ENCODE results near the gene DPEP3. TPM values are rescaled to one million over a fixed set of nuclear protein-coding genes. Genes with fewer than 3 reads are reported as not detected.

DPEP3 gene
- total RNA-seq, 4 donors from 2014 or later: 0.14 TPM; not detected in 3

DNA sequence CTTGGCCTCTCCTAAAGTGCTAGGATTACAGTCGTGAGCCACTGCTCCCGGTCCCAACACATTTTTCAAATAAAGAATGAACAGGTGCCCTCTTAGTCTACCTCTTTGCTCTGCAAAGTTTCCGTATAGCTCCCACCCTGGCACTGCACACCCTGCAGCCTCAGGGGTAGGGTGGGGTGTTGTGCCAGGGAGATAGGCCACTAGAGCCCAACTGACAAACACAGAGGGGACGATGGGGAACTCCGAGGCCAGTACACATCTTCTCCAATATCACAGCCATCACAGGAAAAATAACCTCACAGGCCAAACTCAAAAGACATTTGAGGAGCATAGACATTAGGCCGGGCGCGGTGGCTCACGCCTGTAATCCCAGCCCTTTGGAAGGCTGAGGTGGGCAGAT is 9.2 kb downstream of the DPEP3 start:
- no peak overlapping the region for H3K27ac ChIP-seq
- intact Hi-C loops (cut with DNase I; ENCODE audit: low total_unique reads): no loop called here
- no peaks in the 10 kb centered on the region for H3K27me3 ChIP-seq
- H3K9me3 ChIP-seq: no peaks in the 10 kb centered on the region
- TF ChIP-seq, protein P1, sequence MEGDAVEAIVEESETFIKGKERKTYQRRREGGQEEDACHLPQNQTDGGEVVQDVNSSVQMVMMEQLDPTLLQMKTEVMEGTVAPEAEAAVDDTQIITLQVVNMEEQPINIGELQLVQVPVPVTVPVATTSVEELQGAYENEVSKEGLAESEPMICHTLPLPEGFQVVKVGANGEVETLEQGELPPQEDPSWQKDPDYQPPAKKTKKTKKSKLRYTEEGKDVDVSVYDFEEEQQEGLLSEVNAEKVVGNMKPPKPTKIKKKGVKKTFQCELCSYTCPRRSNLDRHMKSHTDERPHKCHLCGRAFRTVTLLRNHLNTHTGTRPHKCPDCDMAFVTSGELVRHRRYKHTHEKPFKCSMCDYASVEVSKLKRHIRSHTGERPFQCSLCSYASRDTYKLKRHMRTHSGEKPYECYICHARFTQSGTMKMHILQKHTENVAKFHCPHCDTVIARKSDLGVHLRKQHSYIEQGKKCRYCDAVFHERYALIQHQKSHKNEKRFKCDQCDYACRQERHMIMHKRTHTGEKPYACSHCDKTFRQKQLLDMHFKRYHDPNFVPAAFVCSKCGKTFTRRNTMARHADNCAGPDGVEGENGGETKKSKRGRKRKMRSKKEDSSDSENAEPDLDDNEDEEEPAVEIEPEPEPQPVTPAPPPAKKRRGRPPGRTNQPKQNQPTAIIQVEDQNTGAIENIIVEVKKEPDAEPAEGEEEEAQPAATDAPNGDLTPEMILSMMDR (IDR thresholded peaks at IDR 0.05): no peak
- no peak for TF ChIP-seq POLR2A (IDR thresholded peaks at IDR 0.05)
- no peak overlapping the region for H3K4me3 ChIP-seq
- peaks cover 2 to 9% of the 10 kb centered on the region in 2 donors for H3K4me1 ChIP-seq
- no peak for DNase-seq
- H3K36me3 ChIP-seq: no peaks in the 10 kb centered on the region

DNA sequence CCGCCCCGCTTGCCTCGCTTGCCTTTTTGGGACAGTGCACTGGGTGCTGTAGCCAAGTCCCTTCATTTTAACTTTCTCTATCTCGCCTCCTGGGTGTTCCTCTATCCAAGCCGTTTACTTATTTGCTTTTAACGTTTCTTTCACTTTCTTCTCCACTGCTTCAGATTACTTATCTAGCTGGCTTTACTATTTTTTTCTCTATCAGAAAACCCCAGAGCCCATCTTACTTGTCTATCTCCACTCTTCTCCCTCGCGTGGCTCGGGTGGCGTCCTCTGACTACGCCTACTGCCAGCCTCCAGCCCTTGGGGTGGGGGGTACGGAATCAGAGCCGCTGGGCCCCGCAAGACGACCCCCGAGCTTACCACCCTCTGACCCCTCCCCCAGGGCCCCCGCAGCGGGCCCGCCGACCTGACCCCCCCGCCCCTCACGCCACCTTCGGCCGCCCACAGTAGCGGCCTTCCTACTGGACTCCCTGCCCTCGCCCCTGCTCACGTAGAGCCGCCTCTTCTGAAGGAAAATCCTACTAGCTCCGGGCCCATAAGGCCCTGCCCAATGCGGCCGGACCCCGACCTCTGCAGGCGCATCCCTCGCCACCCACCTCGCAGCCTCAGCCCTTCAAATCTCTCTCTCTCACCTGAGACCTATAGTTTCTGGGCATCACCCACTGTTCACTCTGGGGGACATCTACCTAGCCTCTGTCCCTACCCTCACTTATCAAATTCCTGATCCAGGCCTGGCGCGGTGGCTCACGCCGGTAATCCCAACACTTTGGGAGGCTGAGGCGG is 10.9 kb downstream of the DPEP3 start:
- peak in 1 of 2 donors; percentile 45 for DNase-seq
- no peaks in the 10 kb centered on the region for H3K36me3 ChIP-seq
- intact Hi-C loops (cut with DNase I; ENCODE audit: low total_unique reads): no loop called here
- TF ChIP-seq, protein P1 (IDR thresholded peaks at IDR 0.05): peak in 1 of 4 experiments; percentile 15
- no peak for TF ChIP-seq POLR2A (IDR thresholded peaks at IDR 0.05)
- peak overlapping the region; percentile 94 to 96 for H3K27ac ChIP-seq
- peaks cover 3 to 11% of the 10 kb centered on the region in 2 donors for H3K4me1 ChIP-seq
- H3K9me3 ChIP-seq: no peaks in the 10 kb centered on the region
- H3K27me3 ChIP-seq: no peaks in the 10 kb centered on the region
- peak overlapping the region; percentile 73 to 92 for H3K4me3 ChIP-seq

DNA sequence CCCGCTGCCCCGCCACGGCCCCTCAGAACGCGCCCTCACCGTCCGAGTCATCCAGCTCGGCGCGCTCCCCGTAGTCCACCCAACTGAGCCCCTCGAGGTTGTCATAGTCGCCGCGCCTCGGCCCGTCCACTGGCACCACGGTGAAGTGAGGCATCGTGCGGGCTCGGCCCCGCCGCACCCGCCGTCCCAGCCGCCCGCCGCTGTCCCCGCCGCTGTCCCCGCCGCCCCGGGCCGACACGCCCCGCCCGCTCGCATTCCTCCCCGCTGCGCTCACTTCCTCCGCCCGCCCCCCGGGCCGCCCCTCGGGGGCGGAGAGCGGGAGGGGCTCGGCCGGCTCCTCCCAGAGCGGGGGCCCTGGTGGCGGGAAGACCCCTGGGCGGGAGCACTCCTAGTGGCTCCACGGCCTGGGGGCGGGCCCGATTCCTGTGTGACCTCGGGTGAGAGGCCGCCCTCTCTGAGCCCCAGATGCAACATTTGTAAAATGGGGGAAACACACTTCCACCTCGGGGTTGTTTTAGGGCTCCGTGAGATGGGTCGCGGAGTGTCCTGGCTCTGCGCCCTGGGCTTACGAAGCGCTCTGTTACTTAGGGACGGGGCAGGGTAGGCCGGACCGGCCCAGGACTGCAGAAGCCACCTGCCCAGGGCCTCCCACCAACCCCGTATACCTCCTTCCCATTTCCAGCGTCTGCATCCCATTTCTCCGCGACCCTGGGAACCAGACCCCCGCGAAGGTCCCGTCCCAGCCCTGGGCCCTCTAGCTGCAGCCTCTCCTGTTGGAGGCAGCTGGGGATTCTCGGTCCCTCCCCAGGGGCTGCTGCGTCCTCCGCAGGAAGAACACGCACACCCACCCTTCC is 11.7 kb downstream of the DPEP3 start, which contains the start of gene SLC12A4:
SLC12A4 (minus strand) TSS at position 238 of the 854 bp plus-strand sequence; CDS start at position 154, 84 bp downstream.
- intact Hi-C loops (cut with DNase I; ENCODE audit: low total_unique reads): no loop called here
- H3K27me3 ChIP-seq: no peaks in the 10 kb centered on the region
- peak within 1 kb of the TSS; percentile 94 to 96 for H3K27ac ChIP-seq
- H3K36me3 ChIP-seq: no peaks in the 10 kb centered on the region
- H3K4me1 ChIP-seq: peaks cover 3 to 20% of the 10 kb centered on the region in 2 donors
- H3K4me3 ChIP-seq: peak within 1 kb of the TSS; percentile 73 to 92
- TF ChIP-seq, protein P1 (IDR thresholded peaks at IDR 0.05): peak in 1 of 4 experiments; percentile 8
- TF ChIP-seq POLR2A (IDR thresholded peaks at IDR 0.05): peak; percentile 90 to 99
- peak; percentile 87 to 91 for DNase-seq
- no peaks in the 10 kb centered on the region for H3K9me3 ChIP-seq

DNA sequence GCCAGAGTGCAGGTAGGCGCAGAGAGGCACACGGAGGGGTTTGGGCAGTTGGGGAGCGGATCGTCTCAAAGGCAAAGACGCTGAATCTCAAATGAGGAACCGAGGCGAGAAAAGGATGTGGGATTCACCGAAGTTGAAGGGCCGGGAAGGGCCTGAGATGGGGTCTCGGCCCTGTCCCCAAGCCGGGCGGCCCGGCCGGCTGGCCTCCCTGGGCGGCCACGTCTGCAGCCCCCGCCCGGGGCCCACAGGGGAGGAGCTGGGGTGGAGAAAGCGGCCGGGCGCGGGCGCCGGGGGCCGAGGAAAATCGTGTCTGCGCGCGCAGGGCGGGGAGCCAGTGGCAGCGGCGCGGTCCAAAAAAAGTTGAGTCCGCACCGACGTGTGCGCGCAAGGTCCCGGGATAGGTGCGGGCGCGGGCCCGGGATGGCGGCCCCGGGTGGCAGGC is 12.3 kb downstream of the DPEP3 start:
- TF ChIP-seq, protein P1 (IDR thresholded peaks at IDR 0.05): no peak
- TF ChIP-seq POLR2A (IDR thresholded peaks at IDR 0.05): no peak
- H3K36me3 ChIP-seq: no peaks in the 10 kb centered on the region
- DNase-seq: peak in 1 of 2 donors; percentile 65
- peak overlapping the region; percentile 73 to 92 for H3K4me3 ChIP-seq
- no peaks in the 10 kb centered on the region for H3K9me3 ChIP-seq
- peak overlapping the region; percentile 94 to 96 for H3K27ac ChIP-seq
- H3K27me3 ChIP-seq: no peaks in the 10 kb centered on the region
- intact Hi-C loops (cut with DNase I; ENCODE audit: low total_unique reads): no loop called here
- H3K4me1 ChIP-seq: peaks cover 3 to 20% of the 10 kb centered on the region in 2 donors

All from uterus (tissue), 4 donors.